Measurements from ENCODE around the gene BRCA1. TPM values are rescaled to one million over a fixed set of nuclear protein-coding genes. Genes with fewer than 3 reads are reported as not detected.
A peak's percentile ranks its signal among the peaks of the same experiment; 100 is the strongest.

Gene BRCA1
- total RNA-seq, 1 experiment from 2014 or later, result 44.4 TPM

- Histone ChIP-seq H3K27me3 (replicated peaks) (no peaks in the 10 kb centered on the region), H3K9me3 (replicated peaks) (no peaks in the 10 kb centered on the region), H3K36me3 (no peaks in the 10 kb centered on the region), H3K4me1 (replicated peaks) (no peaks in the 10 kb centered on the region), H3K4me3 (no peak overlapping the region), H3K27ac (no peak overlapping the region)
- DNase-seq (ENCODE audit: low read depth in 1 of 2, low spot score in 2 of 2), result no peak
Observed at GRCh38 chr17:43031666-43032065, 93.5 kb downstream of the BRCA1 start.

DNA sequence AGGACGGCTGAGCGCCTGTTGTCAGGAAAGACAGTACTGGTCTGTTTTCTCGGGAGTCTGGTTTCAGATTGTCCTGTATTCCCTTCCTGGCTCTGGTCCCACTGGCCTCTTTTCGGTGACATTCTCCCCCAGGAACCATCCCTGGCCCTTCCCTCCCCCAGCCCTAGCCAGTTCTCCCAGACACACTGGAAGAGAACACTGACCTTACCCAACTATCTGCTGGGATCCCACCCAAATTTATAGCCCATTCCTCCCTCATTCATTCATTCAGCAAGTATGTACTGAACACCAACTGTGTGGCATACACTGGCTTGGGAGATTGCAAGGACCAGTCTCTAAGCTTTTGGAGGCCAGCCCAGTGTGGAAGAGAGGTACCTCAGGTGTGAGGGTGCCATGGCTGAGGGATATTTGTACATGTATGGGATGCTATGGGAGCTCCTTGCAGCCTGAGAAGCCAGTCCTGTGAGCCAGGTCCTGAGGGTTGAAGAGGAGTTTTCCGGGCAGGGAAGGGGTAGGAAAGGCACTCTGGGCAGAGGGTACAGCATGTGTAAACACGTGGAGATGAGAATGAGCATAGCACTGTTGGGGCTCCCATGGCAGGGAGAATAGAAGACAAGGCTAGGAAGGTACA is 94.9 kb downstream of the BRCA1 start:
- Histone ChIP-seq H3K4me3 (no peak overlapping the region), H3K36me3 (no peaks in the 10 kb centered on the region), H3K27ac (no peak overlapping the region), H3K27me3 (replicated peaks) (no peaks in the 10 kb centered on the region), H3K4me1 (replicated peaks) (no peaks in the 10 kb centered on the region), H3K9me3 (replicated peaks) (no peaks in the 10 kb centered on the region)
- DNase-seq (ENCODE audit: low read depth in 1 of 2, low spot score in 2 of 2), result no peak

- H3K27ac ChIP-seq, result no peak overlapping the region
- H3K4me1 ChIP-seq (replicated peaks), result peaks cover 8% of the 10 kb centered on the region
- no peaks in the 10 kb centered on the region for H3K9me3 ChIP-seq (replicated peaks)
- H3K27me3 ChIP-seq (replicated peaks), result peaks cover 4% of the 10 kb centered on the region; the same call in 1 of the 2 replicates
- DNase-seq (ENCODE audit: low read depth in 1 of 2, low spot score in 2 of 2), result no peak
- H3K4me3 ChIP-seq, result no peak overlapping the region
- no peaks in the 10 kb centered on the region for H3K36me3 ChIP-seq
Observed at GRCh38 chr17:43028221-43028861, 96.8 kb downstream of the BRCA1 start.

DNA sequence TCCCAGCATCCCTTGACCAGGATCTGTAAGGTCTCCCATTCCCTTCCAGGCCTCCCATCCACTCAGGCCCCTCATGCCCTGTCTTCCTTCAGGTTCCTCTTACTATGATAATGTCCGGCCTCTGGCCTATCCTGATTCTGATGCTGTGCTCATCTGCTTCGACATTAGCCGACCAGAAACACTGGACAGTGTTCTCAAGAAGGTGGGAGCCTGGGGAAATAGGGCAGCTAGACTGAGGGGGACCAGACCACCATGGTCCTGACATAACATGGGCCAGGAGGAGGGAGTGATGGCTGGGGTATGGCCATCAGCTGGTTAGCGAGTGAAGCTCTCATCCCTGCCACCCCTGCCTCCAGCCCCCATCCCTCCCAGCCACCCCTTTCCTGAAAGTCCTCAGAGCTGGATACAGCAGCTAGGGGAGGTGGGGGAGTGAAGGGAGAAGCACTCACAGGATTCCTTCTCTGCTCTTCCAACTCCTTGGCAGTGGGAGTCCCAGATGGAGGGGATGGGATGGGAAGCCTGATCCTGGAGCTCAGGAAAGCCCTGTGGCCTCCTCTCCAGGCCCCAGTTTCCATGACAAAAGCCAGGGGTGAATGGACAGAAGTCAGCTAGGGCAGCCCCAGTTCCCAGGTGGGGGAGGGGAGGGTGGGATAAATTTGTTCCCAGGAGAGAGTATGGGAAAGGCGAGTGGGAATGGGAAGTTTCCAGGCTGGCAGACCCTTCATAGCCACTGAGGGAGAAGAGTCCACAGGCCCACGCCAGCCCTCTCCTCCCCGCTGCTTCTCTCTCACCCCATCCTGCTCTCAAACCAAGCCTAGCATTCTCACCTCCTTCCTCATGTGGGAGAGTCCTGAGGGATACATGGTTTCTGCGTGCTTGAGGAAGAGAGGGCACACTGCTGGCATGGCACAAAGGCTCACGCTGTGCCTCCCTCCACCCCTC is 97.8 kb downstream of the BRCA1 start:
- H3K36me3 ChIP-seq, result peaks cover 1% of the 10 kb centered on the region
- DNase-seq (ENCODE audit: low read depth in 1 of 2, low spot score in 2 of 2), result no peak
- H3K4me1 ChIP-seq (replicated peaks), result peaks cover 11% of the 10 kb centered on the region
- H3K27me3 ChIP-seq (replicated peaks), result peaks cover 4% of the 10 kb centered on the region; the same call in 1 of the 2 replicates
- H3K9me3 ChIP-seq (replicated peaks), result no peaks in the 10 kb centered on the region
- H3K4me3 ChIP-seq, result no peak overlapping the region
- no peak overlapping the region for H3K27ac ChIP-seq

- H3K4me1 ChIP-seq (replicated peaks), result peaks cover 18% of the 10 kb centered on the region
- no peak overlapping the region for H3K4me3 ChIP-seq
- H3K9me3 ChIP-seq (replicated peaks), result no peaks in the 10 kb centered on the region
- H3K27me3 ChIP-seq (replicated peaks), result peaks cover 4% of the 10 kb centered on the region; the same call in 1 of the 2 replicates
- H3K36me3 ChIP-seq, result peaks cover 9% of the 10 kb centered on the region
- no peak overlapping the region for H3K27ac ChIP-seq
- no peak for DNase-seq (ENCODE audit: low read depth in 1 of 2, low spot score in 2 of 2)
Observed at GRCh38 chr17:43026595-43026994, 98.6 kb downstream of the BRCA1 start.

- H3K4me1 ChIP-seq (replicated peaks), result peaks cover 22% of the 10 kb centered on the region
Observed at GRCh38 chr17:43025766-43026537, 99.2 kb downstream of the BRCA1 start.

GRCh38 chr17:43025290-43025657 is 99.9 kb downstream of the BRCA1 start:
- no peak overlapping the region for H3K27ac ChIP-seq
- no peak for DNase-seq (ENCODE audit: low read depth in 1 of 2, low spot score in 2 of 2)
- no peaks in the 10 kb centered on the region for H3K9me3 ChIP-seq (replicated peaks)

More at GRCh38 chr17:43025766-43026537, 99.2 kb downstream of the BRCA1 start:
- no peak overlapping the region for H3K4me3 ChIP-seq
- DNase-seq (ENCODE audit: low read depth in 1 of 2, low spot score in 2 of 2), result no peak
- no peaks in the 10 kb centered on the region for H3K9me3 ChIP-seq (replicated peaks)
- H3K36me3 ChIP-seq, result peaks cover 9% of the 10 kb centered on the region
- no peak overlapping the region for H3K27ac ChIP-seq
- H3K27me3 ChIP-seq (replicated peaks), result peaks cover 4% of the 10 kb centered on the region; the same call in 1 of the 2 replicates

DNA sequence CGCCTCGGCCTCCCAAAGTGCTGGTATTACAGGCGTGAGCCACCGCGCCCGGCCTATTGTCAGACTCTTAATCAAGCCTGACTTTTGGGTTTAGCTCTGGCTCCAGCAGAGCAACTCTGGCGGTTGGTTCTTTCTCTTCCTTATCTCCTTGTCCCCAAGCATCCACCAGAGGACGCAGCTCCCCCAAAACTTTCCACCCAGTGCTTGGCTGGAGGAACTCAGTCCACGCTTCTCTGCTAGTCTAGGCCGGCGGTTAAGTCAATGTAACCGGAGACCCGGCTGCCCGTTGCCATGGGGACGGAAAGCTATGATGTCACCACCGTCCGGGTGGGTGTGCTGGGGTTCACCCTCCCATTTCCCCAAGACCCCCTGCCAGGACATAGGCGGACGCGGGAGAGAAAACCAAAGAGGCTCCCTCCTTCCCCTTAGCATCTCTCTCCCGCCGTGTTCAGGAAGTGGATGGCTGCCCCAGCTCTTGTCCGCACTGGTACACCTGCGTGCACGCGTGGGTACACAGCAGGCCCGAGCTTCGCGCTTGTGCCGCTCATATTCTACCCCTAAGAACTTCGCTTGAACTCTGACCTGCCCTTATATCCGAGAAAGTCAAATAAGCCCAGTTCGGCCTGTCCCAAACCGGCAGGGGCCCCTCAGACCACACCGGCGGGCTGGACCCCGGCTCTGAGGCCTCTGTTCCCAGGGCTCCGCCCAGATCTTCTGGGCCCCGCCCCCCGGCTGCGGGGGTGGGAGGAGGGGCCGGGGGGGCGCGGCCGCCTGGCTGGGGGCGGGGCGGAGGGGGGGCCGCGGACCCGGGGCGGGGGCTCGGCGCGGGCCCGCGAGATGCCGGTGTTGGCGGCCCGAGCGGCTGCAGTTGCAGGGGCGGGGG is 100.5 kb downstream of the BRCA1 start, which contains the start of gene RND2:
RND2 (plus strand) TSS at position 825 of the 883 bp plus-strand sequence. CDS start 117 bp downstream, outside the sequence.
- Histone ChIP-seq H3K27me3 (replicated peaks) (peaks cover 4% of the 10 kb centered on the region; the same call in 1 of the 2 replicates), H3K4me1 (replicated peaks) (peaks cover 35% of the 10 kb centered on the region), H3K27ac (no peak within 1 kb of the TSS), H3K36me3 (peaks cover 12% of the 10 kb centered on the region), H3K4me3 (peak within 1 kb of the TSS; percentile 29), H3K9me3 (replicated peaks) (no peaks in the 10 kb centered on the region)
- peak; percentile 90 to 95 for DNase-seq (ENCODE audit: low read depth in 1 of 2, low spot score in 2 of 2)

More at GRCh38 chr17:43025290-43025657, 99.9 kb downstream of the BRCA1 start:
- Histone ChIP-seq H3K36me3 (peaks cover 9% of the 10 kb centered on the region), H3K4me3 (no peak overlapping the region), H3K4me1 (replicated peaks) (peaks cover 29% of the 10 kb centered on the region), H3K27me3 (replicated peaks) (peaks cover 4% of the 10 kb centered on the region; the same call in 1 of the 2 replicates)

DNA sequence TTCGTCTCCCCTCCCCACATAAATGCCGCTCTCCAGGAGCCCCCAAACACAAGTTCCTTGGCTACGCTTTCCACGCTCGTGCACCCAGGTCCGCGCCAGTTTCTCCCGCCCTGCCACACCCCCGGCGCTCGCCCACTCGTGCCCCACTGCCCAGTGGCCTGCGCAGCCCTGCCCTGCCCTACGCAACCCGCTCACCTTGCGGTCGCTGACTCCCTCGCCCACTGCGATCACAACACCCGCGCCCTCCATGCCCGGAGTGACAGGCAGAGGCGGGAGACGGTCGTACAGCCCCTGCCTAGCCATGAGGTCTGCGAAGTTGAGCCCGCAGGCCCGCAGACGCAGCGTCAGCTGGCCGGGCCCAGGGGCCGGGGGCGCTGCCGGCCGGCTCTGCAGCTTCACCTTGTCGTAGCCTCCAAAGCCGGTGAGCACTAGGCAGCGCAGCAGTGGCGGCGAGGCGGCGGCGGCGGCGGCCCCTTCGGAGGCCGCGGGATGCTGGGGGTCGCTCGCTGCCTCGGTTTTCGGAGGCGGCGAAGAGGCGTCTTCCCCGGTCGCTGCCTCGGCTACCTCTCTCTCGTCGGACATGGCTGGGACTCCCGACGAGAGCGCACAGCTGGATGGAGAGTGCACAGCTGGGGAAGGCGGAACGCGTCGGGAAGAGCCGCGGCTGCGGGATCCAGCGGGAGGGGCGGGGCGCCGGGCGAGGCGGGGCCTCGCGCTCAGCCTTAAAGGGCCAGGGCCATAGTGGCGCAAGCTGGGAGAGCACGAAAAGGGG is 103.2 kb downstream of the BRCA1 start, which contains the start of gene VAT1:
VAT1 (minus strand) TSS at position 645 of the 772 bp plus-strand sequence; CDS start at position 582, 63 bp downstream.
- peaks cover 44% of the 10 kb centered on the region for H3K4me1 ChIP-seq (replicated peaks)
- peaks cover 4% of the 10 kb centered on the region; the same call in 1 of the 2 replicates for H3K27me3 ChIP-seq (replicated peaks)
- peaks cover 31% of the 10 kb centered on the region for H3K36me3 ChIP-seq
- peak within 1 kb of the TSS; percentile 91 for H3K4me3 ChIP-seq
- H3K9me3 ChIP-seq (replicated peaks), result no peaks in the 10 kb centered on the region
- peak; percentile 84 to 86 for DNase-seq (ENCODE audit: low read depth in 1 of 2, low spot score in 2 of 2)
- H3K27ac ChIP-seq, result peak within 1 kb of the TSS; percentile 82

DNA sequence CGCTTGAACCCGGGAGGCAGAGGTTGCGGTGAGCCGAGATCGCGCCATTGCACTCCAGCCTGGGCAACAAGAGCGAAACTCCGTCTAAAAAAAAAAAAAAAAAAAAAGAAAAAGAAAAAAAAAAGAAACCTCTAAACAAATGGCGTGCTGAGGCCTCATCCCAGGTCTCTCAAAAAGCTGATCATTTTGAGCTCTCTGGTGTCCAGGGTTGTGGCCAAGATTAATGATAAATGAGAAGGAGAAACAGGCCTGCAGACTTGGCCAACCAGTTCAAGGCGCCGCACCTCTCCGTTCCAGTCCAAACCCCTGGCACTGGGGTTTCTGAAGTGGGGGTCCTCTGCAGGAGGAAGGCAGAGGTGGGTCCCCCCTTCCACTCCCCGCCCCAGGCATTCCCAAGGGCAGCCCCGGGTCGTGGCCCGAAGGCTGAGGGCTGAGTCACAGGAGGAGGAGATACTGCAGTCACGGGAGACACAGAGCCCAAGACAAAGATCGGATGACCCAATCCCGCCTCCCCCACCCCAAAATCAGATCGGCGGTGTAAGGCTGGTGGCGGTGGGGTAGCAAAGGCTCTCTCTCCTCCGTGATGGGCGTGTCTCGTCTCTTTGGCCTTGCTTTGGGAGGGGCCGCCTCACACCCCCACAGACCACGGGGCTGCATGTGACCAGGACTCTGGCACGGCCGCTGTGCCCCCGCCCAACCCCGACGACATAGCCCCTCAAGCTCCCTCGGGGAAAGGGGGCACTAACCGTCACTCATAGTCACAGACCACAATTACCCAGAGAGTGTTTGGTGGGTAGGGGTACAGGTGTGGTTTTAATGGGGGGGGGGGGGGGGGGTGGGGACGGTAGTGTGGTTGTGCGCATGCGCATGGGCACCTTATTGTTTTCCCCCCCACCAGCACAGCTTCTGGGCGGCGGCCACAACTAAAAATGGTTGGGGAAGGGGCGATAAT is 104.1 kb downstream of the BRCA1 start:
- peaks cover 44% of the 10 kb centered on the region for H3K4me1 ChIP-seq (replicated peaks)
- peak overlapping the region; percentile 82 for H3K27ac ChIP-seq
- DNase-seq (ENCODE audit: low read depth in 1 of 2, low spot score in 2 of 2), result peak; percentile 82 to 83
- no peaks in the 10 kb centered on the region for H3K9me3 ChIP-seq (replicated peaks)
- peaks cover 4% of the 10 kb centered on the region; the same call in 1 of the 2 replicates for H3K27me3 ChIP-seq (replicated peaks)
- peaks cover 38% of the 10 kb centered on the region for H3K36me3 ChIP-seq
- peak overlapping the region; percentile 91 for H3K4me3 ChIP-seq
